ENCODE measurements around the gene ZNF462.

- TF ChIP-seq CTCF (IDR thresholded peaks at IDR 0.05), result no peak
- TF ChIP-seq POLR2A (IDR thresholded peaks at IDR 0.05), result no peak
Observed at GRCh38 chr9:106956971-106957370, 94.0 kb downstream of the ZNF462 start.
